ENCODE measurements around the gene NOL12. TPM values are rescaled to one million over a fixed set of nuclear protein-coding genes. Genes with fewer than 3 reads are reported as not detected.

NOL12 gene
- polyA plus RNA-seq, 1 donor from 2014 or later = 90.0 TPM

GRCh38 chr22:37659066-37659896 lies 26.9 kb upstream of the NOL12 start:
- no peaks in the 10 kb centered on the region for H3K27me3 ChIP-seq (ENCODE audit: insufficient read depth, low read depth, low read length)
- TF ChIP-seq, protein P1, sequence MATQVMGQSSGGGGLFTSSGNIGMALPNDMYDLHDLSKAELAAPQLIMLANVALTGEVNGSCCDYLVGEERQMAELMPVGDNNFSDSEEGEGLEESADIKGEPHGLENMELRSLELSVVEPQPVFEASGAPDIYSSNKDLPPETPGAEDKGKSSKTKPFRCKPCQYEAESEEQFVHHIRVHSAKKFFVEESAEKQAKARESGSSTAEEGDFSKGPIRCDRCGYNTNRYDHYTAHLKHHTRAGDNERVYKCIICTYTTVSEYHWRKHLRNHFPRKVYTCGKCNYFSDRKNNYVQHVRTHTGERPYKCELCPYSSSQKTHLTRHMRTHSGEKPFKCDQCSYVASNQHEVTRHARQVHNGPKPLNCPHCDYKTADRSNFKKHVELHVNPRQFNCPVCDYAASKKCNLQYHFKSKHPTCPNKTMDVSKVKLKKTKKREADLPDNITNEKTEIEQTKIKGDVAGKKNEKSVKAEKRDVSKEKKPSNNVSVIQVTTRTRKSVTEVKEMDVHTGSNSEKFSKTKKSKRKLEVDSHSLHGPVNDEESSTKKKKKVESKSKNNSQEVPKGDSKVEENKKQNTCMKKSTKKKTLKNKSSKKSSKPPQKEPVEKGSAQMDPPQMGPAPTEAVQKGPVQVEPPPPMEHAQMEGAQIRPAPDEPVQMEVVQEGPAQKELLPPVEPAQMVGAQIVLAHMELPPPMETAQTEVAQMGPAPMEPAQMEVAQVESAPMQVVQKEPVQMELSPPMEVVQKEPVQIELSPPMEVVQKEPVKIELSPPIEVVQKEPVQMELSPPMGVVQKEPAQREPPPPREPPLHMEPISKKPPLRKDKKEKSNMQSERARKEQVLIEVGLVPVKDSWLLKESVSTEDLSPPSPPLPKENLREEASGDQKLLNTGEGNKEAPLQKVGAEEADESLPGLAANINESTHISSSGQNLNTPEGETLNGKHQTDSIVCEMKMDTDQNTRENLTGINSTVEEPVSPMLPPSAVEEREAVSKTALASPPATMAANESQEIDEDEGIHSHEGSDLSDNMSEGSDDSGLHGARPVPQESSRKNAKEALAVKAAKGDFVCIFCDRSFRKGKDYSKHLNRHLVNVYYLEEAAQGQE (IDR thresholded peaks at IDR 0.05; ENCODE audit: borderline replicate concordance) = no peak
- TF ChIP-seq, protein P2, sequence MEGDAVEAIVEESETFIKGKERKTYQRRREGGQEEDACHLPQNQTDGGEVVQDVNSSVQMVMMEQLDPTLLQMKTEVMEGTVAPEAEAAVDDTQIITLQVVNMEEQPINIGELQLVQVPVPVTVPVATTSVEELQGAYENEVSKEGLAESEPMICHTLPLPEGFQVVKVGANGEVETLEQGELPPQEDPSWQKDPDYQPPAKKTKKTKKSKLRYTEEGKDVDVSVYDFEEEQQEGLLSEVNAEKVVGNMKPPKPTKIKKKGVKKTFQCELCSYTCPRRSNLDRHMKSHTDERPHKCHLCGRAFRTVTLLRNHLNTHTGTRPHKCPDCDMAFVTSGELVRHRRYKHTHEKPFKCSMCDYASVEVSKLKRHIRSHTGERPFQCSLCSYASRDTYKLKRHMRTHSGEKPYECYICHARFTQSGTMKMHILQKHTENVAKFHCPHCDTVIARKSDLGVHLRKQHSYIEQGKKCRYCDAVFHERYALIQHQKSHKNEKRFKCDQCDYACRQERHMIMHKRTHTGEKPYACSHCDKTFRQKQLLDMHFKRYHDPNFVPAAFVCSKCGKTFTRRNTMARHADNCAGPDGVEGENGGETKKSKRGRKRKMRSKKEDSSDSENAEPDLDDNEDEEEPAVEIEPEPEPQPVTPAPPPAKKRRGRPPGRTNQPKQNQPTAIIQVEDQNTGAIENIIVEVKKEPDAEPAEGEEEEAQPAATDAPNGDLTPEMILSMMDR (IDR thresholded peaks at IDR 0.05; ENCODE audit: poor library complexity, severe bottlenecking) = no peak
- TF ChIP-seq RAD21 (conservative IDR thresholded peaks at IDR 0.05) (no peak), POLR2AphosphoS5 (IDR thresholded peaks at IDR 0.05) (peak; percentile 32), MXI1 (conservative IDR thresholded peaks at IDR 0.05; ENCODE audit: poor library complexity, severe bottlenecking) (no peak), EZH2 (IDR thresholded peaks at IDR 0.05; ENCODE audit: borderline replicate concordance, insufficient read depth, low read length, poor library complexity, severe bottlenecking) (no peak)
- no peaks in the 10 kb centered on the region for H3K36me3 ChIP-seq (ENCODE audit: insufficient read depth, low read length)
- H3K27ac ChIP-seq (ENCODE audit: low read length) = peak overlapping the region; percentile 28
- H3K4me3 ChIP-seq (ENCODE audit: low read length) = peak overlapping the region; percentile 93
- H3F3A ChIP-seq (ENCODE audit: insufficient read depth, low read length, poor library complexity, severe bottlenecking) = peaks cover 3% of the 10 kb centered on the region
- H4K20me1 ChIP-seq (ENCODE audit: insufficient read depth) = no peaks in the 10 kb centered on the region
- H3K79me2 ChIP-seq (replicated peaks; ENCODE audit: insufficient read depth, low read length) = peaks cover 20% of the 10 kb centered on the region
- peak overlapping the region; percentile 75 for H3K9ac ChIP-seq (ENCODE audit: low read length)
- peak overlapping the region; percentile 85 for H3K4me2 ChIP-seq (ENCODE audit: low read length)
- no peak overlapping the region for H2AFZ ChIP-seq (ENCODE audit: low read depth, low read length)
- no peaks in the 10 kb centered on the region for H3K9me2 ChIP-seq (ENCODE audit: insufficient read depth, low read length)
- H3K9me3 ChIP-seq (ENCODE audit: low read length) = no peaks in the 10 kb centered on the region

- Histone ChIP-seq H3K9ac (ENCODE audit: low read length) (peak overlapping the region; percentile 75), H2AFZ (ENCODE audit: low read depth, low read length) (no peak overlapping the region), H3K79me2 (replicated peaks; ENCODE audit: insufficient read depth, low read length) (peaks cover 23% of the 10 kb centered on the region), H3K36me3 (ENCODE audit: insufficient read depth, low read length) (no peaks in the 10 kb centered on the region), H3F3A (ENCODE audit: insufficient read depth, low read length, poor library complexity, severe bottlenecking) (peaks cover 3% of the 10 kb centered on the region), H3K4me2 (ENCODE audit: low read length) (peak overlapping the region; percentile 85), H3K9me2 (ENCODE audit: insufficient read depth, low read length) (no peaks in the 10 kb centered on the region), H3K9me3 (ENCODE audit: low read length) (no peaks in the 10 kb centered on the region), H3K27ac (ENCODE audit: low read length) (peak overlapping the region; percentile 94), H4K20me1 (ENCODE audit: insufficient read depth) (no peaks in the 10 kb centered on the region), H3K27me3 (ENCODE audit: insufficient read depth, low read depth, low read length) (no peaks in the 10 kb centered on the region), H3K4me3 (ENCODE audit: low read length) (peak overlapping the region; percentile 93)
- TF ChIP-seq SMC3 (conservative IDR thresholded peaks at IDR 0.05; ENCODE audit: poor library complexity) (no peak), POLR2AphosphoS5 (IDR thresholded peaks at IDR 0.05) (no peak), EZH2 (IDR thresholded peaks at IDR 0.05; ENCODE audit: borderline replicate concordance, insufficient read depth, low read length, poor library complexity, severe bottlenecking) (no peak), TAF1 (IDR thresholded peaks at IDR 0.05; ENCODE audit: low read depth) (no peak), EP300 (conservative IDR thresholded peaks at IDR 0.05; ENCODE audit: poor library complexity, severe bottlenecking) (no peak), MXI1 (conservative IDR thresholded peaks at IDR 0.05; ENCODE audit: poor library complexity, severe bottlenecking) (no peak), RAD21 (conservative IDR thresholded peaks at IDR 0.05) (no peak)
- TF ChIP-seq, protein P1 (IDR thresholded peaks at IDR 0.05; ENCODE audit: borderline replicate concordance) = no peak
- TF ChIP-seq, protein P2 (IDR thresholded peaks at IDR 0.05; ENCODE audit: poor library complexity, severe bottlenecking) = no peak
Measured at GRCh38 chr22:37659897-37660708, 26.0 kb upstream of the NOL12 start.
